HepG2 (cell line): ENCODE results near the gene REM2. TPM values are rescaled to one million over a fixed set of nuclear protein-coding genes. Genes with fewer than 3 reads are reported as not detected.

Experiments used
- ATM ChIP-seq: fragments of 450-650 bp; IDR thresholded peaks from 2 replicates; pipeline ENCODE4 v1.7.1; 2017; ENCODE audit warnings: mild to moderate bottlenecking, borderline replicate concordance
- BCL6 ChIP-seq: IDR thresholded peaks from 2 replicates; pipeline ENCODE4 v1.6.1; 2016; ENCODE audit warnings: missing genetic modification reagents, missing compliant biosample characterization
- CAMTA2 ChIP-seq: sonication (generic); formaldehyde crosslinking; IDR thresholded peaks from 2 replicates; pipeline ENCODE4 v1.4.0; 2020; ENCODE audit warnings: mild to moderate bottlenecking, missing genetic modification reagents, borderline replicate concordance
- CHD2 ChIP-seq: IDR thresholded peaks from 2 replicates; pipeline ENCODE4 v1.6.1; 2011; ENCODE audit warnings: low read depth, low read length, improper control_type of control experiment
- ERF ChIP-seq: IDR thresholded peaks from 2 replicates; pipeline ENCODE4 v1.6.1; 2018; ENCODE audit warnings: missing biosample characterization, missing genetic modification reagents
- MAFG ChIP-seq: sonication (generic); formaldehyde crosslinking; IDR thresholded peaks from 2 replicates; pipeline ENCODE4 v1.5.1; 2020; ENCODE audit warnings: mild to moderate bottlenecking, missing genetic modification reagents
- MTA1 ChIP-seq: sonication (generic); formaldehyde crosslinking; IDR thresholded peaks from 2 replicates; pipeline ENCODE4 v1.4.0; 2020; ENCODE audit warnings: missing genetic modification reagents, mild to moderate bottlenecking, borderline replicate concordance
- NKX3-1 ChIP-seq: sonication (generic); formaldehyde crosslinking; IDR thresholded peaks from 2 replicates; pipeline ENCODE4 v1.5.0; 2020; ENCODE audit warnings: missing genetic modification reagents
- ONECUT2 ChIP-seq: sonication (generic); formaldehyde crosslinking; IDR thresholded peaks from 2 replicates; pipeline ENCODE4 v1.4.0; 2020; ENCODE audit warnings: missing genetic modification reagents
- PHF8 ChIP-seq: sonication (generic); formaldehyde crosslinking; IDR thresholded peaks from 2 replicates; pipeline ENCODE4 v1.5.0; 2020; ENCODE audit warnings: missing genetic modification reagents
- SP2 ChIP-seq: sonication (generic); formaldehyde crosslinking; IDR thresholded peaks from 2 replicates; pipeline ENCODE4 v1.5.1; 2020; ENCODE audit warnings: mild to moderate bottlenecking, missing genetic modification reagents
- ZEB1 ChIP-seq: IDR thresholded peaks from 2 replicates; pipeline ENCODE4 v1.6.1; 2012; ENCODE audit warnings: mild to moderate bottlenecking, low read depth, inconsistent platforms; ENCODE audit not compliant: insufficient replicate concordance
- polyA plus RNA-seq, 8 experiments: library from polyadenylated mRNA; depleted of rRNA in 3 of 8; stranded (reverse) in 7 of 8; unstranded in 1 of 8; fragments of >200 nt; fragmentation: Illumina TruSeq in 4 of 8; extraction: Trizol in 4 of 8; gene quantifications; 2 replicates each; pipeline versions ENCODE4 v1.2.1 to v1.2.3, GENCODE V29; 2011 to 2016; ENCODE audit warnings: low read depth in 4 of 8, missing spikeins in 1 of 8, mixed read lengths in 1 of 8; ENCODE audit not compliant: insufficient read depth in 1 of 8
- total RNA-seq, 5 experiments: library from RNA; depleted of rRNA; stranded (reverse); fragments of >200 nt; fragmentation: Illumina TruSeq; extraction: Trizol; gene quantifications; 2 replicates each; pipeline ENCODE4 v1.2.3, GENCODE V29; 2016; ENCODE audit warnings: low read depth in 1 of 5
- TF ChIP-seq, protein P1 (sequence below): sonication (generic); formaldehyde crosslinking; IDR thresholded peaks from 2 replicates; pipeline ENCODE4 v1.8.0; 2022; ENCODE audit warnings: mild to moderate bottlenecking, missing genetic modification reagents, moderate library complexity
- TF ChIP-seq, protein P2 (sequence below): IDR thresholded peaks from 2 replicates; pipeline ENCODE4 v1.6.1; 2016
- TF ChIP-seq, protein P3 (sequence below): IDR thresholded peaks from 2 replicates; pipeline ENCODE4 v1.6.1; 2016; ENCODE audit warnings: mild to moderate bottlenecking, missing biosample characterization, missing genetic modification reagents
- TF ChIP-seq, protein P4 (sequence below): sonication (generic); formaldehyde crosslinking; IDR thresholded peaks from 2 replicates; pipeline ENCODE4 v1.5.1; 2020; ENCODE audit warnings: missing genetic modification reagents, mild to moderate bottlenecking, borderline replicate concordance
- TF ChIP-seq, protein P5 (sequence below): sonication (generic); formaldehyde crosslinking; IDR thresholded peaks from 2 replicates; pipeline ENCODE4 v1.5.0; 2020; ENCODE audit warnings: missing genetic modification reagents
- TF ChIP-seq, protein P6 (sequence below): sonication (generic); formaldehyde crosslinking; IDR thresholded peaks from 2 replicates; pipeline ENCODE4 v1.4.0; 2020; ENCODE audit warnings: missing genetic modification reagents

Gene REM2
- total and polyA plus RNA-seq, 2 of the 13 experiments (the other 11 are each of a cell fraction or from before 2014, with no cell fraction given), result 0.20 TPM; not detected in 1

DNA sequence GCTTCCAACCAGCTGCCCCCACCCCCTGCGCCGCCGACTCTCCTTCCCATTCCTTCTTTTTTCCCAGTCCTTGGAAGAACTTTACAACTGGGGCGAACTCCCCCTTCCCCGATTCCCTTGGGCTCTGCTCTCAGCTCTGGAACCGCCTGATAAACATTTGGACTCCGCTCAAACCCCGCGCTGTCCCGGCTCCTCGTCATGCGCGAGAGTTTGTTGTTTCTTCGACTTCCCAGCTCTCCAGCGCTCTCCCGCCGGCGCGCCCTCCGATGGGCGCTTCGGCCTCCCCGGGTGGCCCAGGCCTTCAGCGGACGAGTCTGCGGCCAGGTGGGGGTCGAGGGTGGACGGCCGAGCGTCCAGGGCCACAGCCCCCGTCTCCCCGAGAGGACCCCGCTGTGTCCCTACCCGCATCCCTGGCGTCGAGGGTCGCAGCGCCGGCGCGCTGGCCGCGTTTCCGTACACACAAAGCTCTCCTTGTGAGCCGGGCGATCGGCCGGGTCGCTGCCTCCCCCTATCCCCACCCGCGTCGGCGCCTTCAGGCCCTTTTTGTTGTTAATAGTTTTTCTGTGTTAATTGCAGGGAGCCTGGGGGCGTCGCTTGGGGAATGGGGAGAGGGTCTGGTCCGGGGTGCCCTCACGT is 45.8 kb upstream of the REM2 start (continued):
- no peak for TF ChIP-seq ZEB1
- TF ChIP-seq, protein P1, sequence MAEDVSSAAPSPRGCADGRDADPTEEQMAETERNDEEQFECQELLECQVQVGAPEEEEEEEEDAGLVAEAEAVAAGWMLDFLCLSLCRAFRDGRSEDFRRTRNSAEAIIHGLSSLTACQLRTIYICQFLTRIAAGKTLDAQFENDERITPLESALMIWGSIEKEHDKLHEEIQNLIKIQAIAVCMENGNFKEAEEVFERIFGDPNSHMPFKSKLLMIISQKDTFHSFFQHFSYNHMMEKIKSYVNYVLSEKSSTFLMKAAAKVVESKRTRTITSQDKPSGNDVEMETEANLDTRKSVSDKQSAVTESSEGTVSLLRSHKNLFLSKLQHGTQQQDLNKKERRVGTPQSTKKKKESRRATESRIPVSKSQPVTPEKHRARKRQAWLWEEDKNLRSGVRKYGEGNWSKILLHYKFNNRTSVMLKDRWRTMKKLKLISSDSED (CRISPR knock-in tag), result 0 out of 2 replicates have a peak, but pooled peaks have one; percentile 68
- TF ChIP-seq, protein P2, sequence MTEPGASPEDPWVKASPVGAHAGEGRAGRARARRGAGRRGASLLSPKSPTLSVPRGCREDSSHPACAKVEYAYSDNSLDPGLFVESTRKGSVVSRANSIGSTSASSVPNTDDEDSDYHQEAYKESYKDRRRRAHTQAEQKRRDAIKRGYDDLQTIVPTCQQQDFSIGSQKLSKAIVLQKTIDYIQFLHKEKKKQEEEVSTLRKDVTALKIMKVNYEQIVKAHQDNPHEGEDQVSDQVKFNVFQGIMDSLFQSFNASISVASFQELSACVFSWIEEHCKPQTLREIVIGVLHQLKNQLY (CRISPR knock-in tag), result 0 out of 2 replicates have a peak, but pooled peaks have one; percentile 19
- TF ChIP-seq PHF8, result peak; percentile 68
- no peak; the same call in 1 of the 2 replicates for TF ChIP-seq CAMTA2 (CRISPR knock-in tag)
- TF ChIP-seq, protein P3, sequence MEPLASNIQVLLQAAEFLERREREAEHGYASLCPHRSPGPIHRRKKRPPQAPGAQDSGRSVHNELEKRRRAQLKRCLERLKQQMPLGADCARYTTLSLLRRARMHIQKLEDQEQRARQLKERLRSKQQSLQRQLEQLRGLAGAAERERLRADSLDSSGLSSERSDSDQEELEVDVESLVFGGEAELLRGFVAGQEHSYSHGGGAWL (CRISPR knock-in tag), result peak; percentile 81; the same call in 1 of the 2 replicates
- TF ChIP-seq ERF, result no peak
- TF ChIP-seq SP2 (CRISPR knock-in tag), result no peak; the same call in 1 of the 2 replicates
- TF ChIP-seq, protein P4, sequence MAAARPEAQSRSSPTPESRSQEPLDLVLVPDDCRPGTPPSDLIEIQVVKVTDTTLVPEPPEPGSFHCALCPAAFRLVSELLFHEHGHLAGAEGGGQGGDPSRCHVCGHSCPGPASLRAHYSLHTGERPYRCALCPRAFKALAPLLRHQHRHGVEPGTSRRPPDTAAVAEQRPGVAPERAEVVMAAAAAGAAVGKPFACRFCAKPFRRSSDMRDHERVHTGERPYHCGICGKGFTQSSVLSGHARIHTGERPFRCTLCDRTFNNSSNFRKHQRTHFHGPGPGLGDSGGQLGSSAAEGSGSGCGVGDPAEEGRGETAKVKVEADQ, result peak; percentile 83
- TF ChIP-seq CHD2, result peak; percentile 87
- TF ChIP-seq, protein P5, sequence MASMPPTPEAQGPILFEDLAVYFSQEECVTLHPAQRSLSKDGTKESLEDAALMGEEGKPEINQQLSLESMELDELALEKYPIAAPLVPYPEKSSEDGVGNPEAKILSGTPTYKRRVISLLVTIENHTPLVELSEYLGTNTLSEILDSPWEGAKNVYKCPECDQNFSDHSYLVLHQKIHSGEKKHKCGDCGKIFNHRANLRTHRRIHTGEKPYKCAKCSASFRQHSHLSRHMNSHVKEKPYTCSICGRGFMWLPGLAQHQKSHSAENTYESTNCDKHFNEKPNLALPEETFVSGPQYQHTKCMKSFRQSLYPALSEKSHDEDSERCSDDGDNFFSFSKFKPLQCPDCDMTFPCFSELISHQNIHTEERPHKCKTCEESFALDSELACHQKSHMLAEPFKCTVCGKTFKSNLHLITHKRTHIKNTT (CRISPR knock-in tag), result no peak
- TF ChIP-seq MAFG (CRISPR knock-in tag), result peak; percentile 55; the same call in 1 of the 2 replicates
- TF ChIP-seq, protein P6, sequence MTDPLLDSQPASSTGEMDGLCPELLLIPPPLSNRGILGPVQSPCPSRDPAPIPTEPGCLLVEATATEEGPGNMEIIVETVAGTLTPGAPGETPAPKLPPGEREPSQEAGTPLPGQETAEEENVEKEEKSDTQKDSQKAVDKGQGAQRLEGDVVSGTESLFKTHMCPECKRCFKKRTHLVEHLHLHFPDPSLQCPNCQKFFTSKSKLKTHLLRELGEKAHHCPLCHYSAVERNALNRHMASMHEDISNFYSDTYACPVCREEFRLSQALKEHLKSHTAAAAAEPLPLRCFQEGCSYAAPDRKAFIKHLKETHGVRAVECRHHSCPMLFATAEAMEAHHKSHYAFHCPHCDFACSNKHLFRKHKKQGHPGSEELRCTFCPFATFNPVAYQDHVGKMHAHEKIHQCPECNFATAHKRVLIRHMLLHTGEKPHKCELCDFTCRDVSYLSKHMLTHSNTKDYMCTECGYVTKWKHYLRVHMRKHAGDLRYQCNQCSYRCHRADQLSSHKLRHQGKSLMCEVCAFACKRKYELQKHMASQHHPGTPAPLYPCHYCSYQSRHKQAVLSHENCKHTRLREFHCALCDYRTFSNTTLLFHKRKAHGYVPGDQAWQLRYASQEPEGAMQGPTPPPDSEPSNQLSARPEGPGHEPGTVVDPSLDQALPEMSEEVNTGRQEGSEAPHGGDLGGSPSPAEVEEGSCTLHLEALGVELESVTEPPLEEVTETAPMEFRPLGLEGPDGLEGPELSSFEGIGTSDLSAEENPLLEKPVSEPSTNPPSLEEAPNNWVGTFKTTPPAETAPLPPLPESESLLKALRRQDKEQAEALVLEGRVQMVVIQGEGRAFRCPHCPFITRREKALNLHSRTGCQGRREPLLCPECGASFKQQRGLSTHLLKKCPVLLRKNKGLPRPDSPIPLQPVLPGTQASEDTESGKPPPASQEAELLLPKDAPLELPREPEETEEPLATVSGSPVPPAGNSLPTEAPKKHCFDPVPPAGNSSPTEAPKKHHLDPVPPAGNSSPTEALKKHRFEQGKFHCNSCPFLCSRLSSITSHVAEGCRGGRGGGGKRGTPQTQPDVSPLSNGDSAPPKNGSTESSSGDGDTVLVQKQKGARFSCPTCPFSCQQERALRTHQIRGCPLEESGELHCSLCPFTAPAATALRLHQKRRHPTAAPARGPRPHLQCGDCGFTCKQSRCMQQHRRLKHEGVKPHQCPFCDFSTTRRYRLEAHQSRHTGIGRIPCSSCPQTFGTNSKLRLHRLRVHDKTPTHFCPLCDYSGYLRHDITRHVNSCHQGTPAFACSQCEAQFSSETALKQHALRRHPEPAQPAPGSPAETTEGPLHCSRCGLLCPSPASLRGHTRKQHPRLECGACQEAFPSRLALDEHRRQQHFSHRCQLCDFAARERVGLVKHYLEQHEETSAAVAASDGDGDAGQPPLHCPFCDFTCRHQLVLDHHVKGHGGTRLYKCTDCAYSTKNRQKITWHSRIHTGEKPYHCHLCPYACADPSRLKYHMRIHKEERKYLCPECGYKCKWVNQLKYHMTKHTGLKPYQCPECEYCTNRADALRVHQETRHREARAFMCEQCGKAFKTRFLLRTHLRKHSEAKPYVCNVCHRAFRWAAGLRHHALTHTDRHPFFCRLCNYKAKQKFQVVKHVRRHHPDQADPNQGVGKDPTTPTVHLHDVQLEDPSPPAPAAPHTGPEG, result no peak
- TF ChIP-seq NKX3-1 (CRISPR knock-in tag), result 0 out of 2 replicates have a peak, but pooled peaks have one; percentile 23
- peak; percentile 2; the same call in 1 of the 2 replicates for TF ChIP-seq ONECUT2 (CRISPR knock-in tag)
- TF ChIP-seq ATM, result no peak
- TF ChIP-seq MTA1 (CRISPR knock-in tag), result peak; percentile 88; the same call in 1 of the 2 replicates
- TF ChIP-seq BCL6 (CRISPR knock-in tag), result 0 out of 2 replicates have a peak, but pooled peaks have one; percentile 49
